GM19467 (cell line): ENCODE measurements around the gene SWT1.
"Not testable (repeated sequence)": the region's sequence is repeated elsewhere in the genome, so short reads cannot be mapped to it uniquely, and the experiment has no call there.

ENCODE experiments used
- ATAC-seq: cut with Tn5 transposase; IDR thresholded peaks from one replicate; pipeline ENCODE4 v1.9.1; 2021; ENCODE audit warnings: mild to moderate bottlenecking, moderate library complexity; ENCODE audit not compliant: unreplicated experiment

SWT1 gene

DNA sequence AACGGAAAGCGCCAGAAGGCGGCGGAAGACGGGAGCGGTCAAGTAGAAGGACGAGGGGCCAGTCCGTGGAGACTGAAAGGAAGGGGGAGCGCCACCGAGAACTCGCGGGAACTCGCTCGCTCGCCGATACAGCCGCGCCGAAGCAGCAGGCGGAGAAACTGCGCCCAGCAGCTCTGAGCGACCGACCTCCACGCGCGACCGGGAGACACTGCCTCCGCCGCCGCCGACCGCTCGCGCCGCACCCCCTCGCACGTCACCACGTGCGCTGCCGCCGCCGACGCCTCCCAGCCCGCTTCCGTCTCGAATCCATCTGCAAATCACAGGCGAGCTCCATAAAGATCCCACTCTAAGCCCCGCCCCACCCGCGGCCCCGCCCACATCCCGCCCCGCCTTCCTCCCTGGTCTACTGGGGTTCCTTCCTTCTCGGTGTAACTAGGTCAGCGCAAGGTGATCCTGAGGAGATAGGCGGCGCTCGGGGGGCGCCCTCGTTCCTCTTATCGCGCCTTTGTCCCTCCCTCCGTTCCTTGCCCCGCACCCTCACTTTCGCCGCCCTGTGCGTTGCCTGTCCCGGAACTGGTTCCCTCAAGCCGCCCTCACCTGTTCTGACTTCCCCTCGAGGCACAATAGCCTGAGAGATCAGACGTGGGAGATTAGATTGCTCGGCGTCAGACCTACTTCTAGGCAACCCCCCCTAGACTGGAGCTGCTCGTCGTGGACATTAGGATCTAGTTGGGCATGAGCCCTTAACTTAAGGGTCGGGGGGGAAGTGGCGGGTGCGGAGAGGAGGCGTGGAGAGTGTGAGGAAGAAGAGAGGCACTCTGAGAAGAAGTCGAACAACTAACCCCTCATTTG lies 160.3 kb downstream of the SWT1 start, which contains the start of gene IVNS1ABP:
Gene IVNS1ABP, minus strand, starts transcription at position 210 of the 852 bp plus-strand sequence. CDS start 7,750 bp downstream, outside the sequence.
- ATAC-seq = peak; percentile 73

DNA sequence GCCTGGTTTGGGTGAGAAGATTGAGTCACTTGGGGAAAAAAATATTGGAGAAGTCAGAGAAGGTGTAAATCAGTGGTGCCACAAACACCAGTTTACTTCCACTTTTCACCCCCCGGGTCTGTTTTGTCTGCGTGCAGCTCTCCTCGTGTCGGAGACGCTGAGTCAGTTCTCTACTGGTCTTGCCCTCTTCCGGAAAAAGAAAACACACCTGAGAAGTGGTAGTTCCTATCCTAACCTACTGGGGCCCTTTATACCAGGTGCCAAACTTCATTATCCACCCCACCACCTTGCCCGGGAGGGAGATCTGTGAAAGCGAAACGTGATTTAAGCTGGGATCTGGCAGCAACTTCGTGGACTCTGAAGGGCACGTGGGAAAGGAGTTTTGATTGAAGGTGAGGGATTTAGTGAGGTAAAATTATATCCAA lies 160.9 kb downstream of the SWT1 start:
- ATAC-seq = peak; percentile 41

DNA sequence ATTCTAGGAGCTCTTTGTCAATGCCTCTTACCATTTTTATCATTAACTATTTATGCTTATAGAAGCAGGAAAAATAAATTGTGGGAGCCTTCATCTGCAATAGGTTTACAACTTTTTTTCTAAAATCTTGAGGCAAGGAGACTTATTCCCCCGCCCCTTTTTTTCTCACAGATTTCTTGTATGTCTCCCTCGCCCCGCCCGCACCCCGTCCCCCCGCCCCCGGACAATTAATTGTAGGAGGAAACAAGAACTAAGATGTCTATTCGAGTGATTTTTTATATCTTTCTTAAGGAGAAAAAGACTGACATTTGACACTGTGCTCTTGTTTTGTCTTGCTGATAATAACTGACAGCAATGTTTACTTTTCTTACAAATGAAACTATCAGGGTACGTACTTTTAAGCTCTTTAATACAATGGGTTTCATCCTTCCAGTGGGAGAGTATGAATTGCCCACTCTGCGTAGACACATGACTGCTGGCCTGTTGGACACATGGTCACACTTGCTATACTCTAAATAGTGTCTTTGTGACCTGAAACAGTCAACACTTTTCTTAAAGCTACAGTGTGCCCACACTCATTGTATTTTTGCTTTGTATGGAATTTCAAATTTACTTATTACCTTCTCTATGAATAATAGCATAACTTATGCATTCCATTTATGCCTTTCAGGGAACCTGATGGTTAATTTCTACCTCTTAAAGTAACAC lies 161.6 kb downstream of the SWT1 start:
- ATAC-seq = no peak

DNA sequence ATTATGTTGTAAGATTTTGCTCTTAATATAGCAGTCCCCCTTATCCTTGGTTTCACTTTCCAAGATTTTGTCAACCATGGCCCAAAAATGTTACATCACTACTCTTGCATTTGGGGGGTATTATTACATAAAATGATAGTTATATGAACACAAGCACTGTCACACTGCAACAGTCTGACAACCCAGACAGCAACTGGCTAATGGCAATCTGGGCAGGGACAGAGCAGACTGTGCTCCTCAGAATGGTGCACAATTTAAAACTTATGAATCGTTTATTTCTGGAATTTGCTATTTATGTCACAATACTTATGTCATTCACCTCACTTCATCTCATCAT lies 162.1 kb downstream of the SWT1 start:
- no peak for ATAC-seq

DNA sequence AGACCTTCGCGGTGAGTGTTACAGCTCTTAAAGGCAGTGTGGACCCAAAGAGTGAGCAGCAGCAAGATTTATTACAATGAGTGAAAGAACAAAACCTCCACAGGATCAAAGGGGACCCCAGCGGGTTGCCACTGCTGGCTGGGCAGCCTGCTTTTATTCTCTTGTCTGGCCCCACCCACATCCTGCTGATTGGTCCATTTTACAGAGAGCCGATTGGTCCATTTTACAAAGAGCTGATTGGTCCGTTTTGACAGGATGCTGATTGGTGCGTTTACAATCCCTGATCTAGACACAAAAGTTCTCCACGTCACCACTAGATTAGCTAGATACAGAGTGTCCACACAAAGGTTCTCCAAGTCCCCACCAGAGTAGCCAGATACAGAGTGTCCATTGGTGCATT lies 164.1 kb downstream of the SWT1 start:
- not testable (repeated sequence) for ATAC-seq

DNA sequence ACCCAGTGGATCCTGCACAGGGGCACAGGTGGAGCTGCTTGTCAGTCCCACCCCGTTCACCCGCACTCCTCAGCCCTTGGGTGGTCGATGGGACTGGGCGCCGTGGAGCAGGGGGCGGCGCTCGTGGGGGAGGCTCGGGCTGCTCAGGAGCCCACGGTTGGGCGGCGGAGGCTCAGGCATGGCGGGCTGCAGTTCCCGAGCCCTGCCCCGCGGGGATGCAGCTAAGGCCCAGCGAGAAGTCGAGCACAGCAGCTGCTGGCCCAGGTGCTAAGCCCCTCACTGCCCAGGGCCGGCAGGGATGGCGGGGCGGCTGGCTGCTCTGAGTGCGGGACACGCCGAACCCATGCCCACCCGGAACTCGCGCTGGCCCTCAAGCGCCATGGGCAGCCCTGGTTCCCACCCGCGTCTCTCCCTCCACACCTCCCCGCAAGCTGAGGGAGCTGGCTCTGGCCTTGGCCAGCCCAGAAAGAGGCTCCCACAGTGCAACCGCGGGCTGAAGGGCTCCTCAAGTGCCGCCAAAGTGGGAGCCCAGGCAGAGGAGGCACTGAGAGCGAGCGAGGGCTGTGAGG lies 164.8 kb downstream of the SWT1 start:
- ATAC-seq = not testable (repeated sequence)

DNA sequence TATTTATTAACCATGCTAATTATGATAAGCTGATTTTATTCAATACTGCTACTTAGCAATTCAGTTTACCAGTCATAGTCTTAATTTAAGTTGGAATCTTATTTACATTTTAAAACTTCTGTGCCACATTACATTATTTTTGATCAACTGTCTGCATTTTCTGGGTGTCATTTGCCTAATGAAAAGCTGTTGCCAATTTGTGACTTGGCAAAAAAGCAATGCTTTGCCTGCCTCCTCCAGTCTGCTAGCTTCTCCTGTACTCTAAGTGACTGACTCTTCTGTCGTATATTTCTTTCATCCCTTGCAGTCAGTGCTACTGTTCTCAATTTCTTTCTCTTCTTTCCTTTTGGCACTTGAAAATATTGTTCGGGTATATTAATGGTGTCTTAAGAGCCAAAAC lies 165.7 kb downstream of the SWT1 start:
- ATAC-seq = no peak

DNA sequence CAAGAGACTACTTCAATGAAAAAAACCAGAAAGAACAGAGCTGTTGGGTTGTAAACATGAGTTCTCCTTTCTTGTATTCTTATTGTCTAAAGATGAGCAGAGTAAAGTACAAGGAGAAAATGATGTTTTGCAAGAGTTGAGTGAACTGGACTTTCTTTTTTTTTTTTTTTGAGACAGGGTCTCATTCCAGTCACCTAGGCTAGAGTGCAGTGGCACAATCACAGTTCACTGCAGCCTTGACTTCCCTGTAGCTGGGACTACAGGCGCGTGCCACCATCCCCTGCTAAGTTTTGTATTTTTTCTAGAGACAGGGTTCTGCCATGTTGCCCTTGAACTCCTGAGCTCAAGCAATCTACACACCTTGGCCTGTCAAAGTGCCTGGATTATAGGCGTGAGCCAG lies 167.2 kb downstream of the SWT1 start:
- ATAC-seq = no peak

DNA sequence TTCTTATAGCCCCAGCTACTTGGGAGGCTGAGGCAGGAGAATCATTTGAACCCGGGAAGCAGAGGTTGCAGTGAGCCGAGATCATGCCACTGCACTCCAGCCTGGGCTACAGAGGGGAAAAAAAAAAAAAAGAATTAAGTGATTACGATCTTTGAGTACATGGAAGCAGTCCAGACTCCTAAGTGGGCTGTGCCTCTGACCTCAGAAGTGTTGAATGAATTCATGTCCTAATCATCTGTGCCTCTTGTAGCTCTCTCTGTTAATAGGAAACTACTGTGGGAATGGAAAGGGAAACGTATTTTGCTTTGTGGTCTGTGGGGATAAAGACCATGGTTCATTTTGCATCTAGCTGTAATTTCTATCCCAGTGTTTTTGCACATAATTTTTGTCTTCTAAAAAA lies 168.4 kb downstream of the SWT1 start:
- no peak for ATAC-seq

DNA sequence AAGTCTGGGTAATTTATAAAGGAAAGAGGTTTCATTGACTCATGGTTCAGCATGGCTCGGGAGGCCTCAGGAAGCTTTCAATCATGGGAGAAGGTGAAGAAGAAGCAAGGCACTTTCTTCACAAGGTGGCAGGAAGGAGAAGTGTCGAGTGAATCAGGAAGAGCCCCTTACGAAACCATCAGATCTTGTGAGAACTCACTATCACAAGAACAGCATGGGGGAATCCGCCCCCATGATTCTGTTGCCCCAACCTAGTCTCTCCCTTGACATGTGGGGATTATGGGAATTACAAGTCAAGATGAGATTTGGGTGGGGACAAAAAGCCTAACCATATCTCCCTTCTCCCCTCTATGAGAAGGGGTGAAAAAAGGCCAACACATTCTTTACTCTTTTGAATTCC lies 171.3 kb downstream of the SWT1 start:
- no peak for ATAC-seq

DNA sequence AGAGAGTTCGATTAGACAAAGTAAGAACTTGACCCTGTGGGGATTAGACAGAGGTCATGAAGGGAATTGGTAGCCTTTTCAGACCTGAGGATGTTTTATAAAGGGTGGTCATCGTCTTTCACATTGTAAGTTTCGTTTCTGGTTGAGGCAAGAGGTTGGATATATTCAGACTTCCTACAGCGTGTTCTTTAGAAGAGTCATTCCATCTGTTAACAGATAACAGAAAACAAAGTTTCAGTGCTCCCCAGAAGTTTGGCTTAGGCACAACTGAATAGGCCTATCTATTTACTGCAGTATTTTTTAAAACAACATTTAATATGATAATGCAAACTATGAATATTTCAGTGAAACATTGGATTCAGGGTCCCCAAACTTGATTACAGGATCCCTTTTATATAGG lies 177.2 kb downstream of the SWT1 start:
- ATAC-seq = no peak

DNA sequence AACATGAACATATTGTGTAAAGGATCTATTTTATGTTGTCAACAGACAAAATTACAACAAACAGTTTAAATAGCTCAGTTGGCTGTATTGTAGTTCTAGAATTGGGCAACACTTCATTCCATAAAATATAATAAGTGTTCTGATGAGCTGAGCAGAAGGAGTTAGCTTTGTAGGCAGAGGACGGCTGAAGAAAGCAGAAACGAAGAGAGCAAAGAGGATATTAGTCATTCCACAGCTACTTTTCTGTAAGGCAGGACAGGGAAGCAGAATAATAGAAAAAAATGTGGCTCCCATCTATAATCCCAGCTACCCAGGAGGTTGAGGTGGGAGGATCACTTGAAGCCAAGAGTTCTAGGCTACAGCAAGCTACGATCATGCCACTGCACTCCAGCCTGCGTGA lies 180.3 kb downstream of the SWT1 start:
- no peak for ATAC-seq

DNA sequence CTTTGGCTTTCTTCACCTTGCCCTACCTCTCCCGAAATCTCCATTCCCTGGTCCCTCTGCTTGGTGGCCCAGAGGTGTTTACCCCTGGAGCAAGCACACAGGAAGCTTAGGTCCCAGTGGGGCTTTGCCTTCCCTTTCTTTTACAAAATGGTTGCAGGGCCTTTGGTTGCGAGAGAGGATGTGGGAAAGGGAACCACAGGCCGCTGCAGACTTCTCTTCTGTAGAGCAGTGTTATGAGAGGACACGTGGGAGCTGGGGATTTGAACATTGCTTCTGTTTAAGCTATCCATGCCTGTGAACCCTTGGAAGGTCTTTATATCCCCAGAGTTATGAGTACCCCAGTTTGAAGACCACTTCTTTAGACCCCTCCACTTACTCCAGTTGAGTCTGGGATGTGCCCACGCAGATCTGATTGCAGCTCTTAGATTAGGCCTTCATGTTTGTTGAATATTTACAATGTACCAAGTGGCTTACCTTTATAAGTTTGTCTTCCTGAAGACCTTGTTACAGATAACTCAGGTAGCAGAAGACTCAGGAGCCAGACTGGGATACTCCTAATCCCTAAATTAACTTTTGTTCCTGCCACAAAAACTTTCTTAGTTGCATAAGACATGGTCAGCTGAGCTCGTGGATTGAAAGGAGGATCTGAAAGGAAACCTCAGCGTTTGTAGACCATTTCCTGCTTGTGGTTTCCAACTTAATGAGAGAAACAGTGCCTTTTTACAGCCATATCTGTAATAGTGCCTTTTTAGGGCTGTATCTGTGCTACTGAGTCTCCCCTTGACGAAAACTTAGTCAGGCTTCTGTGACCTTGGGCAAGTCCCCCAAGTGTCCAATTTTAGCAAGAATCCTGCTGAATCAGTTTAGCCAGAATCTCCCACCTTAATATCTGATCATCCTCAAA lies 182.0 kb downstream of the SWT1 start:
- ATAC-seq = peak; percentile 97

DNA sequence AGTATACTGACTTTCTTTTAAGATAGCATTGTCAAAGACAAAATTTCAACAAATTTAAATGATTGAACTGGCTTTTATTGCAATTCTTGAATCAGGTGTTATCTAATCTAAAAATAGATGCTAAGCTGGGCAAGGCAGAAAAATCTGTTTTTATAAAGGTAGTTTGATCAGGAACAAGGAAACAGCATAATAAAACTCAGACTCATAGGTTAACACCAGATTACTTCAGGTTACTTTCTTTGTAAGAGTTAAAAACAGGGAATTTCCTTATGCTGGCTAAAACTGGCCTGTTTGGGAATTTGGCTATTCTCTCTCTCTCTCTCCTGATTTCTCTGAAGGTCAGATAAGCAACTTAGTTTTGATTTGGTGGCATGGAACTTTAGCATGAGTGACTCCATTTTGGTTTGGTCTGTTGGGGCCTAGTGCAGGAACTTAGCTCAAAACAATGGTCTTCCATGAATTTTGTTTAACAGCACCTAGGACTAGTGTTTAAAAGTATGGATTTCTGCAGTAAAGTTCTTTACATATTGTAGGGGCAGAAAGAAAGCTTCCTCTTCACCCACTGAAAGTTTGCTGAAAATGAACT lies 184.3 kb downstream of the SWT1 start:
- ATAC-seq = no peak
